Parathyroid adenoma (tissue), 2 donors: ENCODE data around the gene CEP350.

Experiments used
- H2AFZ ChIP-seq: fragments of 300-600 bp; sonication (generic); one replicate; pipeline ENCODE4 v1.7.0; 2017; ENCODE audit warnings: antibody characterized with exemption, mild to moderate bottlenecking
- H3K27ac ChIP-seq: fragments of 300-600 bp; sonication (generic); one replicate; pipeline ENCODE4 v1.7.0; 2017
- H3K27me3 ChIP-seq: fragments of 300-600 bp; sonication (generic); one replicate; pipeline ENCODE4 v1.7.0; 2017; ENCODE audit warnings: low read length; ENCODE audit not compliant: control insufficient read depth, insufficient read depth
- H3K36me3 ChIP-seq: fragments of 300-600 bp; sonication (generic); one replicate; pipeline ENCODE4 v1.7.0; 2017; ENCODE audit warnings: low read length; ENCODE audit not compliant: control insufficient read depth, insufficient read depth
- H3K4me1 ChIP-seq: fragments of 300-600 bp; sonication (generic); one replicate; pipeline ENCODE4 v1.7.0; 2017; ENCODE audit warnings: control low read depth
- H3K4me2 ChIP-seq: fragments of 300-600 bp; sonication (generic); one replicate; pipeline ENCODE4 v1.7.0; 2017; ENCODE audit warnings: low read length
- H3K4me3 ChIP-seq: fragments of 300-600 bp; sonication (generic); one replicate; pipeline ENCODE4 v1.7.0; 2017; ENCODE audit warnings: low read depth, low read length
- H3K79me2 ChIP-seq: fragments of 300-600 bp; sonication (generic); one replicate; pipeline ENCODE4 v1.7.0; 2017; ENCODE audit warnings: control low read depth
- H3K9ac ChIP-seq: fragments of 300-600 bp; sonication (generic); one replicate; pipeline ENCODE4 v1.7.0; 2017; ENCODE audit warnings: mild to moderate bottlenecking
- H3K9me3 ChIP-seq: fragments of 300-600 bp; sonication (generic); one replicate; pipeline ENCODE4 v1.7.0; 2017; ENCODE audit warnings: low read length; ENCODE audit not compliant: control insufficient read depth
- CTCF ChIP-seq: fragments of 300-600 bp; sonication (generic); IDR thresholded peaks from one replicate; pipeline ENCODE4 v1.7.0; 2017; ENCODE audit warnings: antibody characterized with exemption, mild to moderate bottlenecking
- donor health status: primary hyperparathyroidism.

Gene CEP350

DNA sequence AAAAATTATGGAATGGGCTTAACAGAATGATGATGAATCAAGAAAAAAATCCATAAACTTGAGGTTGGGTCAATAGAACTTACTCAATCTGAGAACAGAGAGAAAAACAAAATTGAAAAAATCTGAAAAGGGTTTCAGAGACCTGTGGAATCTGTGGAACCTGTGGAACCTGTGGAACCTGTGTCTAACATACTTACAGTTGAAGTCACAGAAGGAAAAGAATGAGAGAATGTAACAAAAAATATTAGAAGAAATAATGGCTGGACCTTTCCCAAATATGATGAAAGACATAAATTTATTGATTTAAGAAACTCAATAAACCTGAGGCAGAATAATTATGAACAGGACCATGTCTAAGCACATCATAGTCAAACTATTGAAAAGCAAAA is 182.4 kb downstream of the CEP350 start:
- Histone ChIP-seq H3K9ac (no peak overlapping the region), H3K4me3 (no peak overlapping the region)
- no peak for TF ChIP-seq CTCF

GRCh38 chr1:180137776-180138175 is 183.2 kb downstream of the CEP350 start:
- no peak overlapping the region for H3K4me3 ChIP-seq
- no peaks in the 10 kb centered on the region for H3K27me3 ChIP-seq
- H3K9me3 ChIP-seq = no peaks in the 10 kb centered on the region
- no peaks in the 10 kb centered on the region for H3K36me3 ChIP-seq
- no peak overlapping the region for H3K27ac ChIP-seq
- no peaks in the 10 kb centered on the region for H3K79me2 ChIP-seq
- TF ChIP-seq CTCF = no peak
- H3K4me1 ChIP-seq = no peaks in the 10 kb centered on the region
- no peak overlapping the region for H2AFZ ChIP-seq
- no peak overlapping the region for H3K4me2 ChIP-seq
- H3K9ac ChIP-seq = no peak overlapping the region

More for the DNA sequence above, 182.4 kb downstream of the CEP350 start:
- H3K27me3 ChIP-seq = no peaks in the 10 kb centered on the region
- H2AFZ ChIP-seq = no peak overlapping the region
- H3K4me2 ChIP-seq = no peak overlapping the region
- H3K4me1 ChIP-seq = no peaks in the 10 kb centered on the region
- H3K27ac ChIP-seq = no peak overlapping the region
- no peaks in the 10 kb centered on the region for H3K79me2 ChIP-seq
- H3K9me3 ChIP-seq = no peaks in the 10 kb centered on the region
- no peaks in the 10 kb centered on the region for H3K36me3 ChIP-seq

DNA sequence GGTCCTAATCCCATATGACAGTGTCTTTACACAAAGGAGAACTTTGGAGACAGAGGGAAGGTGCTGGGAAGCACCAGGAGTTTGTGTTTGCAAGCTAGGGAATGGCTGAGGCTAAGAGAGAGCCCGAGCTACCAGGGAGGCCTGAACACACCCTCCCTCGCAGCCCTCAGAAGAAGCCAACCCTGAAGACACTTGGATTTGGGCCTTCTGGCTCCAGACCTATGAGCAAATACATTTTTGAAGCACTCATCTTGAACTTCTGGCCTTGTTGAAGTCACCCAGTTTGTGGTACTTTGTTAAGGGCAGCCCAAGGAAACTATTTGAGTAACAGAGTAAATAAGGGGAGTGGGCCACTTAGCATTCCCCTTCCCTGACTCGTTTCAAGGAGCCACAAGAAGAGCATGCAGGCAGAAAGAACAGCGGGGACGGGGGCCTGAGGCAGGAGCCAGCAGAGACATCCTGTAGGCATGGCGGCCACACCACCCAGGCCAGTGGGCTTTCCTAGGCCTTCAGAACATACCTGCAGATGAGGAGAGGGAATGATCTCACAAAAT is 186.8 kb downstream of the CEP350 start:
- H3K79me2 ChIP-seq = no peaks in the 10 kb centered on the region
- no peak overlapping the region for H3K4me2 ChIP-seq
- no peak for TF ChIP-seq CTCF
- no peaks in the 10 kb centered on the region for H3K4me1 ChIP-seq
- H3K4me3 ChIP-seq = no peak overlapping the region
- H3K9me3 ChIP-seq = no peaks in the 10 kb centered on the region
- no peaks in the 10 kb centered on the region for H3K36me3 ChIP-seq
- no peaks in the 10 kb centered on the region for H3K27me3 ChIP-seq
- no peak overlapping the region for H3K27ac ChIP-seq
- H3K9ac ChIP-seq = no peak overlapping the region
- no peak overlapping the region for H2AFZ ChIP-seq

DNA sequence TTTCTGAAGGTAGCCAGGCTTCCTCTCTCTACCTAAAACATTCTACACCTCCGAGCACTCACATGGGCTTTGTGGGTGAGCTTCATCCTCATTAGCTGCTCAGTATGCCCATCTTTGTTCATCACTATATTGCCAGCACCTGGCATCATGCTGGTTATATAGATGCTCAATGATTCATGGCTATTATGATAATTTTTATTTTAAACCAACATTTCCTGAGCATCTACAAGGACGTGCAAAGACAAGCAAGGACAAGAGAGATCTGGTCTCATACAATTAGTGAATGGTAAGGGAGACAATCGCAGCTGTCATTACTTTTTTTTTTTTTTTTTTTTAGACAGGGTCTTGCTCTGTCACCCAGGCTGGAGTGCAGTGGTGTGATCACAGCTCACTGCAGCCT is 188.7 kb downstream of the CEP350 start:
- H3K27ac ChIP-seq = no peak overlapping the region
- H3K27me3 ChIP-seq = no peaks in the 10 kb centered on the region
- H3K9me3 ChIP-seq = no peaks in the 10 kb centered on the region
- no peak overlapping the region for H3K4me2 ChIP-seq
- H2AFZ ChIP-seq = no peak overlapping the region
- H3K36me3 ChIP-seq = no peaks in the 10 kb centered on the region
- no peak overlapping the region for H3K4me3 ChIP-seq
- no peaks in the 10 kb centered on the region for H3K79me2 ChIP-seq
- H3K9ac ChIP-seq = no peak overlapping the region
- H3K4me1 ChIP-seq = no peaks in the 10 kb centered on the region
- TF ChIP-seq CTCF = no peak

DNA sequence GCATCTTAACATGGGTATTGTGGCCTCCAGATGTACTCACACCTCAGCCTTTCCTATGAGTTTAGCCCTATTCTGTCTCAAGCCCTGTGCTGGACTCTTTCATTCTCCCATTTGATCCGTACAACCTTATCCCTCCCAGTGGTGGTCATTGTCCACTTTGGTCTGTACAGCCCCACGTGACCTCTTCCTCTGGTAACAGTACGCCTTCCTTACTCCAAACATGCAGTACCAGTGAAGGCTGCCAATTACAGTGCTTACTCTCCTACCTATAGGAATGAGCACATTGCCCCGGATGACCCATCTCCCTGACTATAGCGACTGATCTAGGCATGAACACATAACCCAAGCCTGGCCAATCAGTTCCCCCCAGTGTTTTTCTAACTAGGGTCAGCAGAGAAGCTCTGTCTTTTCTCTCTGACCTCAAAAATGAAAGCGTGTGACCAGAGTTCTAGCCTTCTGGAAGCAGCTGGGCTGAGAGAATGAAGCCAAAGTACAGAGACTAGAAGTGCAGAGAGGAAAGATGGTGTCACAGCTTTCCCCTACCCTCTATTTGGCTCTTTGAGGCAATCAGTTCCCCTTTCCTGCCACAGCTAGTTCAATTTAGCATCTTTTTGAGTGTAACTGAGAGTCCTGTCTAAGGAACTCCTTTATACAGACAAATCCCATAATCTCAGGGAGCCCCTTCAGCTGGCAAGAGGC is 190.2 kb downstream of the CEP350 start:
- H3K36me3 ChIP-seq = no peaks in the 10 kb centered on the region
- no peak overlapping the region for H3K4me2 ChIP-seq
- TF ChIP-seq CTCF = no peak
- no peak overlapping the region for H2AFZ ChIP-seq
- H3K9me3 ChIP-seq = no peaks in the 10 kb centered on the region
- no peaks in the 10 kb centered on the region for H3K27me3 ChIP-seq
- no peaks in the 10 kb centered on the region for H3K79me2 ChIP-seq
- H3K27ac ChIP-seq = no peak overlapping the region
- H3K9ac ChIP-seq = no peak overlapping the region
- H3K4me1 ChIP-seq = no peaks in the 10 kb centered on the region
- H3K4me3 ChIP-seq = no peak overlapping the region
